GM12878 (cell line): ENCODE measurements around the gene FOXN4. TPM values are rescaled to one million over a fixed set of nuclear protein-coding genes. Genes with fewer than 3 reads are reported as not detected.

ENCODE experiments used
- ATAC-seq: fragments of 200-7000 bp; cut with Tn5 transposase; 3 replicates; pipeline ENCODE4 v1.9.1; 2020; ENCODE audit warnings: mild to moderate bottlenecking, moderate library complexity
- BruUV-seq: library from RNA; stranded (reverse); fragments of 400-500 nt; replicated peaks from 2 replicates; lab custom pipeline; 2021; lab: Mats Ljungman, UMichigan
- CTCF ChIA-PET: fragments of 300-600 bp; sonication (Branson Sonifier 250); formaldehyde crosslinking; extraction: SDS; loops from one replicate; lab custom pipeline; 2021; ENCODE audit warnings: inconsistent platforms; lab: Yijun Ruan, JAX
- POLR2A ChIA-PET: fragments of 350-600 bp; formaldehyde crosslinking; extraction: SDS; loops from one replicate; lab custom pipeline; 2021; ENCODE audit warnings: inconsistent platforms; lab: Charles Lee
- RAD21 ChIA-PET: fragments of 300-600 bp; sonication (Branson Sonifier 250); formaldehyde crosslinking; loops from one replicate; lab custom pipeline; 2023; ENCODE audit warnings: antibody characterized with exemption; ENCODE audit not compliant: unreplicated experiment; lab: Charles Lee
- SMC1A ChIA-PET: fragments of 300-600 bp; sonication (Branson Sonifier 250); formaldehyde crosslinking; loops from one replicate; lab custom pipeline; 2023; ENCODE audit not compliant: unreplicated experiment, uncharacterized antibody; lab: Charles Lee
- DNase-seq: peaks from one replicate; pipeline ENCODE4 v3.0.0-alpha.2; 2011; ENCODE audit warnings: low read depth, low spot score
- FAIRE-seq: peaks from 3 replicates; lab custom pipeline; 2011; peaks lifted over from hg19 to GRCh38; lab: Jason Lieb, UNC
- H2AFZ ChIP-seq: 2 replicates; pipeline ENCODE4 v1.6.0; 2011; ENCODE audit warnings: low read depth, low read length, control low read depth; ENCODE audit not compliant: control insufficient read depth
- H3K27ac ChIP-seq: 2 replicates; pipeline ENCODE4 v1.5.1; 2011; ENCODE audit warnings: control low read depth; ENCODE audit not compliant: control insufficient read depth, insufficient read depth
- H3K27me3 ChIP-seq, 2 experiments: replicated peaks in 1 of 2; 2 replicates each; pipeline versions ENCODE4 v1.6.0 to v1.6.1; 2011; ENCODE audit warnings: low read length in 1 of 2; ENCODE audit not compliant: control insufficient read depth in 2 of 2, insufficient read depth in 2 of 2
- H3K36me3 ChIP-seq, 2 experiments: 2 replicates each; pipeline ENCODE4 v1.5.1; 2011; ENCODE audit warnings: low read length in 1 of 2; ENCODE audit not compliant: control insufficient read depth in 2 of 2, insufficient read depth in 2 of 2
- H3K4me1 ChIP-seq: 2 replicates; pipeline ENCODE4 v1.6.1; 2011; ENCODE audit warnings: mild to moderate bottlenecking, low read length, moderate library complexity, mixed read lengths; ENCODE audit not compliant: control insufficient read depth, insufficient read depth
- H3K4me2 ChIP-seq: 2 replicates; pipeline ENCODE4 v1.6.0; 2011; ENCODE audit warnings: control low read depth; ENCODE audit not compliant: control insufficient read depth, insufficient read depth
- H3K4me3 ChIP-seq: fragments of 200-600 bp; sonication (generic); 2 replicates; pipeline ENCODE4 v1.5.1; 2016
- H3K79me2 ChIP-seq: 2 replicates; pipeline ENCODE4 v1.6.0; 2011; ENCODE audit warnings: low read length; ENCODE audit not compliant: control insufficient read depth, insufficient read depth
- H3K9ac ChIP-seq: 2 replicates; pipeline ENCODE4 v1.8.0; 2011; ENCODE audit warnings: low read length, control low read depth, mixed read lengths; ENCODE audit not compliant: control insufficient read depth, insufficient read depth
- H3K9me3 ChIP-seq: replicated peaks from 3 replicates; pipeline ENCODE4 v1.5.1; 2011; ENCODE audit warnings: mild to moderate bottlenecking, low read length; ENCODE audit not compliant: control insufficient read depth, insufficient read depth
- H4K20me1 ChIP-seq: 2 replicates; pipeline ENCODE4 v1.6.0; 2011; ENCODE audit not compliant: control insufficient read depth, insufficient read depth
- ATF3 ChIP-seq: IDR thresholded peaks from 2 replicates; pipeline ENCODE4 v1.6.1; 2011; ENCODE audit warnings: low read depth, mild to moderate bottlenecking, low read length, moderate library complexity, borderline replicate concordance; ENCODE audit errors: extremely low read depth
- CREB1 ChIP-seq: IDR thresholded peaks from 2 replicates; pipeline ENCODE4 v1.6.1; 2012; ENCODE audit warnings: low read depth, mild to moderate bottlenecking, inconsistent platforms
- IRF5 ChIP-seq: fragments of 450-650 bp; IDR thresholded peaks from 2 replicates; pipeline ENCODE4 v1.6.1; 2017; ENCODE audit warnings: borderline replicate concordance
- MAX ChIP-seq: IDR thresholded peaks from 2 replicates; pipeline ENCODE4 v1.6.1; 2012; ENCODE audit warnings: low read depth, low read length, improper control_type of control experiment
- NFIC ChIP-seq: IDR thresholded peaks from 2 replicates; pipeline ENCODE4 v1.6.1; 2012; ENCODE audit warnings: low read depth, mild to moderate bottlenecking, inconsistent platforms, low read length, moderate library complexity
- NR2C2 ChIP-seq: IDR thresholded peaks from 2 replicates; pipeline ENCODE4 v1.6.1; 2011; ENCODE audit warnings: borderline replicate concordance, low read depth; ENCODE audit not compliant: control insufficient read depth, insufficient read length
- NRF1 ChIP-seq: conservative IDR thresholded peaks from 2 replicates; pipeline ENCODE4 v1.6.1; 2011; ENCODE audit warnings: mild to moderate bottlenecking, low read depth, low read length, improper control_type of control experiment
- POLR2AphosphoS2 ChIP-seq: IDR thresholded peaks from 2 replicates; pipeline ENCODE4 v1.6.1; 2011; ENCODE audit warnings: low read depth, mild to moderate bottlenecking, low read length, improper control_type of control experiment, moderate library complexity
- PRDM15 ChIP-seq: fragments of 450-650 bp; formaldehyde crosslinking; IDR thresholded peaks from 2 replicates; pipeline ENCODE4 v1.4.0; 2020; ENCODE audit warnings: mild to moderate bottlenecking, moderate library complexity
- RBBP5 ChIP-seq: fragments of 200-600 bp; sonication (generic); conservative IDR thresholded peaks from 2 replicates; pipeline ENCODE4 v1.6.1; 2016
- RELA ChIP-seq: fragments of 450-650 bp; IDR thresholded peaks from 2 replicates; pipeline ENCODE4 v1.8.0; 2014; ENCODE audit warnings: borderline replicate concordance; ENCODE audit not compliant: partially characterized antibody
- RUNX3 ChIP-seq: IDR thresholded peaks from 2 replicates; pipeline ENCODE4 v1.6.1; 2012; ENCODE audit warnings: low read length, inconsistent platforms
- SP1 ChIP-seq: IDR thresholded peaks from one replicate; pipeline ENCODE4 v1.6.1; 2011; ENCODE audit warnings: low read depth, low read length
- SREBF1 ChIP-seq: IDR thresholded peaks from 2 replicates; pipeline ENCODE4 v1.6.1; 2012; ENCODE audit warnings: mild to moderate bottlenecking, low read length
- WGBS: methylation state at CpG from one replicate; pipeline ENCODE4 v1.1.6; 2016; ENCODE audit warnings: low lambda C conversion rate; ENCODE audit not compliant: insufficient replicate concordance, insufficient coverage; ENCODE audit errors: missing lambda C conversion rate; 5-methylcytosine and 5-hydroxymethylcytosine counted together
- in situ Hi-C: fragments of 300-500 bp; cut with MboI; formaldehyde crosslinking; loops from 9 replicates; pipeline ENCODE4 v1.14.3; 2018; ENCODE audit warnings: mixed read lengths
- intact Hi-C: fragments of 100-400 bp; cut with micrococcal nuclease; formaldehyde crosslinking; loops from one replicate; pipeline ENCODE4 v1.14.2; 2022; ENCODE audit not compliant: unreplicated experiment
- polyA plus RNA-seq, 11 experiments: library from polyadenylated mRNA; depleted of rRNA in 4 of 11; unstranded in 6 of 11; stranded (reverse) in 5 of 11; fragments of >200 nt; fragmentation: Nextera tagmentation in 4 of 11; fragmentation: Illumina TruSeq in 1 of 11; extraction: Ambion mirVana in 4 of 11; extraction: Trizol in 1 of 11; gene quantifications; 1 replicate in 1 of 11; 2 replicates in 10 of 11; pipeline versions ENCODE4 v1.2.1 to v1.2.3, GENCODE V29; 2011 to 2016; ENCODE audit warnings: inconsistent platforms in 2 of 11, missing spikeins in 2 of 11, low read depth in 1 of 11
- total RNA-seq, 4 experiments: library from RNA; depleted of rRNA in 3 of 4; stranded (reverse); fragments of >200 nt in 3 of 4; fragmentation: Illumina TruSeq in 1 of 4; extraction: Trizol in 1 of 4; gene quantifications; 2 replicates each; pipeline versions ENCODE4 v1.2.1 to v1.2.3, GENCODE V29; 2013 to 2021

FOXN4 gene
- total and polyA plus RNA-seq, 10 of the 15 experiments (the other 5 are each of a cell fraction or from before 2014, with no cell fraction given), result not detected

- in situ Hi-C loops (no loop called here), intact Hi-C loops (no loop called here)
- ChIA-PET SMC1A (no interaction called here), RAD21 (no interaction called here), POLR2A (no interaction called here), CTCF (no interaction called here)
- H3K36me3 ChIP-seq, result no peaks in the 10 kb centered on the region
- no peak overlapping the region for H3K4me3 ChIP-seq
- no peaks in the 10 kb centered on the region for H3K79me2 ChIP-seq
- FAIRE-seq (no peak), DNase-seq (no peak), ATAC-seq (no peak)
- no peaks in the 10 kb centered on the region for H4K20me1 ChIP-seq
- H3K27ac ChIP-seq, result no peak overlapping the region
- H3K27me3 ChIP-seq, result no peaks in the 10 kb centered on the region
- BruUV-seq, result no TSS peak
- no peaks in the 10 kb centered on the region for H3K4me1 ChIP-seq
- H3K4me2 ChIP-seq, result no peak overlapping the region
- TF ChIP-seq PRDM15 (CRISPR knock-in tag) (no peak), CREB1 (no peak), IRF5 (no peak), MAX (no peak), NR2C2 (no peak), POLR2AphosphoS2 (no peak), SP1 (no peak), ATF3 (no peak), RELA (no peak), RUNX3 (no peak), NRF1 (no peak), RBBP5 (no peak), SREBF1 (no peak), NFIC (no peak)
- 58% methylated on average over 16 of the region's 17 CpGs for WGBS
- H3K9me3 ChIP-seq, result no peaks in the 10 kb centered on the region
- H3K9ac ChIP-seq, result no peak overlapping the region
- no peak overlapping the region for H2AFZ ChIP-seq
Measured at GRCh38 chr12:109281452-109281851, 27.6 kb downstream of the FOXN4 start.
